Measurements from ENCODE around the gene CEACAM8. TPM values are rescaled to one million over a fixed set of nuclear protein-coding genes. Genes with fewer than 3 reads are reported as not detected.

Gene CEACAM8
- total RNA-seq, 1 donor from 2014 or later, result not detected

DNA sequence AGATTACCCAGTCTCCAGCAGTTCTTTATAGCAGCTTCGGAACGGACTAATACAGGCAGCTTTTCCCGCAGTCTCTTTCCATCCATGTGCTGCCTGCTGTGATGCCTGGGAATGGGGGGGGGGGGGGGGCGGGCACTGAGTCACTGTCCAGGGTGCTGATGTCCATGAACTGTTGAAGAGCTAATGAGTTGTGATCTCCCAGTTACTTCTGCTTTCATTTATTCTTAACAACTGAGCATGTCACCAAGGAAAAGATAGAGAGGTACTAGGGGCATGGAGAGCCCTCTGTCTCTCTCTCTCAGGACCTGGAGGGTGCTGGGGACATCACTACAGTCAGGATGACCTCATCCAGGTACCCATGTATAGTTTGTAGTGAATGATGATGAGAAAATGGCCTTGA, 46.2 kb downstream of the CEACAM8 start:
- Mint-ChIP-seq H3K36me3 (ENCODE audit: unreplicated experiment) (no peaks in the 10 kb centered on the region), H3K27ac (ENCODE audit: unreplicated experiment) (no peak overlapping the region), H3K27me3 (ENCODE audit: unreplicated experiment) (no peaks in the 10 kb centered on the region), H3K9me3 (ENCODE audit: unreplicated experiment) (peaks cover 9% of the 10 kb centered on the region), H3K4me3 (ENCODE audit: unreplicated experiment) (no peak overlapping the region), H3K4me1 (ENCODE audit: unreplicated experiment) (no peaks in the 10 kb centered on the region)
- no peak for TF ChIP-seq CTCF (IDR thresholded peaks at IDR 0.05)
- DNase-seq (ENCODE audit: extremely low spot score, unreplicated experiment), result no peak

DNA sequence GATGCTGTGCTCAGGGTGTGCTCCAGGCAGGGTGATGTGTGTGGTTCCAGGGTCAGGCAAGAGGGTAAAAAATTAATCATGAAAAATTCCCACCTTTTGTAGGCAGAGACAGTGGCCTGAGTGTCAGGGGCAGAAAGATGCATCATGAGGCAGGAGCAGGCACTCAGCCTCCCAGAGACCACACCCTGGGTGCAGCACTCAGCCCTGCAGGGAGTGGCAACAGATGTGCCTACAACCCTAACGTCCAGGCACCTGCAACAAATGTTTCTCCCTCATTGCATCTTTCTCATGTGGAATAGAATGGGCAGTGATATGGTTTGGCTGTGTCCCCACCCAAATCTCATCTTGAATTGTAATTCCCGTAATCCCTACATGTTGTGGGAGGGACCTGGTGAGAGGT, 46.8 kb downstream of the CEACAM8 start:
- no peak overlapping the region for H3K4me3 Mint-ChIP-seq (ENCODE audit: unreplicated experiment)
- H3K27ac Mint-ChIP-seq (ENCODE audit: unreplicated experiment), result no peak overlapping the region
- no peaks in the 10 kb centered on the region for H3K4me1 Mint-ChIP-seq (ENCODE audit: unreplicated experiment)
- TF ChIP-seq CTCF (IDR thresholded peaks at IDR 0.05), result no peak
- peaks cover 9% of the 10 kb centered on the region for H3K9me3 Mint-ChIP-seq (ENCODE audit: unreplicated experiment)
- H3K27me3 Mint-ChIP-seq (ENCODE audit: unreplicated experiment), result no peaks in the 10 kb centered on the region
- H3K36me3 Mint-ChIP-seq (ENCODE audit: unreplicated experiment), result no peaks in the 10 kb centered on the region
- no peak for DNase-seq (ENCODE audit: extremely low spot score, unreplicated experiment)

DNA sequence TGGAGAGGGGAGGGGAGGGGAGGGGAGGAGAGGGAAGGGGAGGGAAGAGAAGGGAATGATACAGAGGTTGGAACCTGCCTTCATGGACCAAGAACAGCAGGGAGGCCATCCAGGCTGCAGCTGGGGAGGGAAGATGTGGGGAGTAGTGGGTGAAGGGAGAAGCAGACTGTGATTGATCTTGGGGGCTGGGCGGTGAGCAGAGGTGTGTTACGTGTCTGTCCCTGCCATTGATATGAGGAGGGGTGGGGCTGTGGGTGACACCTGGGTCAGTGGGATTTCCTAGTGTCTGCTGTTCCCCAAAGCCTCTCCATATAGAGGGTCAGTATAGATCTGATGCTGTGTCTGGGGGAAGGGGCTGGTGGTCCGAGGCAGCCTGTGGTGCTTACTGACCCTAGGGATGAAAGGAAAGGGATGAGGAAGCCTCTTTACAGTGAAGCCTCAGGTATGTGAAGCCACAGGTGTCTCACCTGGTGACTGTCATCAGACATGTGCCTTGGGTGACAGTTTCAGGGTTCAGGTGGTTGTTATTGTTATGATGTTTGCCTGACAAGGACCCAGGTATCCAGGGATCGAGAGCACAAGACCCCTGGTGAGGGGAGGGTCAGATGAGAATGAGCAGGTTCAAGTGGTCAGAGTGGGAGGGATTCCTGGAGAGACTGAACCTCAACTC, 47.8 kb downstream of the CEACAM8 start:
- H3K27me3 Mint-ChIP-seq (ENCODE audit: unreplicated experiment), result no peaks in the 10 kb centered on the region
- H3K9me3 Mint-ChIP-seq (ENCODE audit: unreplicated experiment), result peaks cover 9% of the 10 kb centered on the region
- no peak overlapping the region for H3K27ac Mint-ChIP-seq (ENCODE audit: unreplicated experiment)
- DNase-seq (ENCODE audit: extremely low spot score, unreplicated experiment), result no peak
- TF ChIP-seq CTCF (IDR thresholded peaks at IDR 0.05), result no peak
- no peaks in the 10 kb centered on the region for H3K4me1 Mint-ChIP-seq (ENCODE audit: unreplicated experiment)
- H3K4me3 Mint-ChIP-seq (ENCODE audit: unreplicated experiment), result no peak overlapping the region
- no peaks in the 10 kb centered on the region for H3K36me3 Mint-ChIP-seq (ENCODE audit: unreplicated experiment)

- no peak for TF ChIP-seq CTCF (IDR thresholded peaks at IDR 0.05)
- no peaks in the 10 kb centered on the region for H3K36me3 Mint-ChIP-seq (ENCODE audit: unreplicated experiment)
- H3K4me3 Mint-ChIP-seq (ENCODE audit: unreplicated experiment), result no peak overlapping the region
- no peaks in the 10 kb centered on the region for H3K4me1 Mint-ChIP-seq (ENCODE audit: unreplicated experiment)
- no peak for DNase-seq (ENCODE audit: extremely low spot score, unreplicated experiment)
- H3K9me3 Mint-ChIP-seq (ENCODE audit: unreplicated experiment), result peaks cover 5% of the 10 kb centered on the region
- H3K27me3 Mint-ChIP-seq (ENCODE audit: unreplicated experiment), result no peaks in the 10 kb centered on the region
- H3K27ac Mint-ChIP-seq (ENCODE audit: unreplicated experiment), result no peak overlapping the region
These were observed 50.6 kb downstream of the CEACAM8 start for GRCh38 chr19:42544146-42544545.

GRCh38 chr19:42542791-42543190, 51.9 kb downstream of the CEACAM8 start:
- no peak for DNase-seq (ENCODE audit: extremely low spot score, unreplicated experiment)
- Mint-ChIP-seq H3K4me1 (ENCODE audit: unreplicated experiment) (no peaks in the 10 kb centered on the region), H3K27me3 (ENCODE audit: unreplicated experiment) (peaks cover 4% of the 10 kb centered on the region), H3K27ac (ENCODE audit: unreplicated experiment) (no peak overlapping the region), H3K4me3 (ENCODE audit: unreplicated experiment) (no peak overlapping the region), H3K36me3 (ENCODE audit: unreplicated experiment) (no peaks in the 10 kb centered on the region), H3K9me3 (ENCODE audit: unreplicated experiment) (no peaks in the 10 kb centered on the region)
- no peak for TF ChIP-seq CTCF (IDR thresholded peaks at IDR 0.05)
